Urinary bladder (tissue), 4 donors: Measurements from ENCODE around the gene FAM177A1. TPM values are rescaled to one million over a fixed set of nuclear protein-coding genes. Genes with fewer than 3 reads are reported as not detected.
"Not testable (repeated sequence)": the region's sequence is repeated elsewhere in the genome, so short reads cannot be mapped to it uniquely, and the experiment has no call there.

Experiments used
- DNase-seq: peaks from one replicate; pipeline ENCODE4 v3.0.0-alpha.2; 2015; ENCODE audit errors: extremely low spot score
- H3K27ac ChIP-seq: one replicate; pipeline ENCODE4 v1.5.1; 2013; ENCODE audit warnings: low read depth, mild to moderate bottlenecking, moderate library complexity
- H3K36me3 ChIP-seq: one replicate; pipeline ENCODE4 v1.6.1; 2013; ENCODE audit warnings: mild to moderate bottlenecking, moderate library complexity; ENCODE audit not compliant: insufficient read depth
- H3K4me1 ChIP-seq: one replicate; pipeline ENCODE4 v1.6.1; 2013; ENCODE audit warnings: mild to moderate bottlenecking, moderate library complexity; ENCODE audit not compliant: insufficient read depth
- H3K4me3 ChIP-seq: one replicate; pipeline ENCODE4 v1.5.1; 2013; ENCODE audit warnings: low read depth, low read length
- WGBS: extraction: QIAGEN DNeasy Blood & Tissue Kit; methylation state at CpG from one replicate; pipeline ENCODE4 v1.1.7; 2013; 5-methylcytosine and 5-hydroxymethylcytosine counted together
- polyA plus RNA-seq: library from polyadenylated mRNA; stranded (reverse); fragments of 200-250 nt; gene quantifications from one replicate; pipeline ENCODE4 v1.2.3, GENCODE V29; 2013
- total RNA-seq: library from RNA; depleted of rRNA; stranded (reverse); fragments of >200 nt; gene quantifications from one replicate; pipeline ENCODE4 v1.2.3, GENCODE V29; 2014
- donor health status: healthy with polysubstance abuse.
- donor health status: healthy.

The FAM177A1 gene
- total and polyA plus RNA-seq, 2 donors = 49.5 to 72.6 TPM

DNA sequence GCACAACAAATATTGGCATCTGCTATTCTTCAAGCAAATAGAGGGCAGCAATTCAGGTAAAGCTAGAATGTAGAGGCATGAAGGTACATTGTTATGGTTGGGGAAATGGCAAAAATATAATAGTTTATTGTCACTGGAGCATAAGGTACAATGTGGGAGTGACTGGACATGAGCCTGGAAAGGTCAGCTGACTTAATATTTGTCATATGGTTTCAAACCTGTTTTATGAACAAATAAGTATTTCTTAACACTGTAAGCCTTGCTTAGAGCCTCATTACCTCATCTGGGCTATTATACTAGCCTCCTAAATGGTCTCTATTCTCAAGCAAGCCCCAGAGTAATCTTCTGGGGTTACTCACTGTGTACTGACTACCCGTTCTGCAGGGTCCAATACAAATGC, 33.7 kb downstream of the FAM177A1 start:
- no peak for DNase-seq
- WGBS = 86% methylated on average over 1 of the region's 1 CpG
- H3K4me3 ChIP-seq = no peak overlapping the region
- H3K4me1 ChIP-seq = no peaks in the 10 kb centered on the region
- peaks cover 1% of the 10 kb centered on the region for H3K36me3 ChIP-seq
- H3K27ac ChIP-seq = no peak overlapping the region

DNA sequence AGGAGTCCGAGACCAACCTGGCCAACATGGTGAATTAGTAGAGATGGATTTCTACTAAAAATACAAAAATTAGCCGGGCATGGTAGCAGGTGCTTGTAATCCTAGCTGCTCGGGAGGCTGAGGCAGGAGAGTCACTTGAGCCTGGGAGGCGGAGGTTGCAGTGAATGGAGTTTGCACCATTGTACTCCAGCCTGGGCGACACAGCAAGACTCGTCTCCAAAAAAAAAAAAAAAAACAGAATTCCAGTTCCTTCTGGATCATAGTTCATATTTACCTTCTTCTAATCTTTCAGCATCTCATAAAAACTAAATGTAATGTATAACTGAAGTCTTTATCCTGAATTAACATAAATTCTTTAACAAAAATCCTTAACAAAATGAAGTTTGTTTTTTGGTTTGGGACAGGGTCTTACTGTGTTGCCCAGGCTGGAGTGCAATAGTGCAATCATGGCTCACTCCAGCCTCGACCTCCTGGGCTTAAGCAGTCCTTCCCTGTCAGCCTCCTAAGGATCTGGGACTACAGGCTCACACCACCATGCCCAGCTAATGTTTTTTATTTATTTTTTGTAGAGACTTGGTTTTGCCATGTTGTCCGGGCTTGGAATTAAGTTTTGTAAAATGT, 37.6 kb downstream of the FAM177A1 start:
- Histone ChIP-seq H3K36me3 (peaks cover 4% of the 10 kb centered on the region), H3K27ac (no peak overlapping the region), H3K4me1 (no peaks in the 10 kb centered on the region), H3K4me3 (no peak overlapping the region)
- 89% methylated on average over 8 of the region's 8 CpGs for WGBS
- DNase-seq = no peak

GRCh38 chr14:35085441-35085840, 39.4 kb downstream of the FAM177A1 start:
- Histone ChIP-seq H3K27ac (no peak overlapping the region), H3K4me3 (no peak overlapping the region), H3K4me1 (no peaks in the 10 kb centered on the region), H3K36me3 (peaks cover 3% of the 10 kb centered on the region)
- no peak for DNase-seq
- WGBS = 79% methylated on average over 2 of the region's 2 CpGs

DNA sequence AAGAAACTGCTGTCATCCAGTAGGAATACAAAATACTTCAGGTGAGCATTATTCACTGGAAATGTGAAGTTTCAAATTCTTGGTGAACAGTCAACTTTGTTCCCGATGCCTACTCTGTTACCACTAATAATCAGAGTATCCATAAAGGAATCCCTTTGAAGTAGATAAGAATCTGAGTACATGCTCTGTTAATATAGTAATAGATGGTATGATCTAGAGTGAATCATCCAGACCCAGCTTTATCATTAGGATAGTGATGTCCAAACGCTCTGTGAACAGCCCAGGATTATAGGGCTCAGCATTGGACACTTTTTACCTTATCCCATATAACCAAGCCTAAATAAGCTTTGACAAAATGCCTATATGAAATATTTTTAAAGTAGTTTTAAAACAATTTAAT, 42.4 kb downstream of the FAM177A1 start:
- no peak for DNase-seq
- Histone ChIP-seq H3K36me3 (peaks cover 7% of the 10 kb centered on the region), H3K4me3 (no peak overlapping the region), H3K4me1 (no peaks in the 10 kb centered on the region), H3K27ac (no peak overlapping the region)
- WGBS = 84% methylated on average over 2 of the region's 2 CpGs

DNA sequence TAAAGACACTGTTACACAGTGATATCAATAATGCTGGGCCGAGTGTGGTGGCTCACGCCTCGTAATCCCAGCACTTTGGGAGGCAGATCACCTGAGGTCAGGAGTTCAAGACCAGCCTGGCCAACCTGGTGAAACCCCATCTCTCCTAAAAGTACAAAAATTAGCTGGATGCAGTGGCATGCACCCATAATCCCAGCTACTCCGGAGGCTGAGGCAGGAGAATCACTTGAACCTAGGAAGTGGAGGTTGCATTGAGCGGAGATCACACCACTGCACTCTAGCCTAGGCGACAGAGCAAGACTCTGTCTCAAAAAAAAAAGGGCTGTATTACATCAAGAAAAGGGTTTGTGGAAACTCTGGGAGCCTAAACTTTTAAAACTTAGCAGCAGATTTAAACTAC, 48.6 kb downstream of the FAM177A1 start:
- not testable (repeated sequence) for DNase-seq, H3K4me1 ChIP-seq, H3K4me3 ChIP-seq, H3K27ac ChIP-seq
- peaks cover 11% of the 10 kb centered on the region for H3K36me3 ChIP-seq
- 96% methylated on average over 6 of the region's 6 CpGs for WGBS

GRCh38 chr14:35107866-35108265, 61.8 kb downstream of the FAM177A1 start:
- H3K4me1 ChIP-seq = no peaks in the 10 kb centered on the region

DNA sequence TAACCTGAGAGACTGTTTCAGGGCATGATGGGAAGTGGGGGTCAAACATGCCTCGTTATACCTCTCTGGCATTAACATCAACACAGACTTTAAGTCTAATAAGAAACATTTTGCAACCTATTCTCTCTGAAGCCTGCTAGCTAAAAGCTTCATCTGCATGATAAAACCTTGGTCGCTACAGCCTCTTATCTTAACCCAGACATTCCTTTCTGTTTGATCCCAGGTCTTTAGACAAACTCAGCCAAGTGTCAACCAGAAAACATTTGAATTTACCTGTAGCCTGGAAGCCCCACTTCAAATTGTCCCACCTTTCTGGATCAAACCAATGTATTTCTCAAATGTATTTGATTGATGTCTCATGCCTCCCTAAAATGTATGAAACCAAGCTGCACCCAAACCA, 66.6 kb downstream of the FAM177A1 start:
- 84% methylated on average over 2 of the region's 2 CpGs for WGBS
- Histone ChIP-seq H3K36me3 (peaks cover 7% of the 10 kb centered on the region), H3K27ac (no peak overlapping the region), H3K4me3 (no peak overlapping the region), H3K4me1 (no peaks in the 10 kb centered on the region)
- no peak for DNase-seq

More at GRCh38 chr14:35107866-35108265, 61.8 kb downstream of the FAM177A1 start:
- Histone ChIP-seq H3K4me3 (no peak overlapping the region), H3K36me3 (peaks cover 10% of the 10 kb centered on the region), H3K27ac (no peak overlapping the region)
- no peak for DNase-seq

DNA sequence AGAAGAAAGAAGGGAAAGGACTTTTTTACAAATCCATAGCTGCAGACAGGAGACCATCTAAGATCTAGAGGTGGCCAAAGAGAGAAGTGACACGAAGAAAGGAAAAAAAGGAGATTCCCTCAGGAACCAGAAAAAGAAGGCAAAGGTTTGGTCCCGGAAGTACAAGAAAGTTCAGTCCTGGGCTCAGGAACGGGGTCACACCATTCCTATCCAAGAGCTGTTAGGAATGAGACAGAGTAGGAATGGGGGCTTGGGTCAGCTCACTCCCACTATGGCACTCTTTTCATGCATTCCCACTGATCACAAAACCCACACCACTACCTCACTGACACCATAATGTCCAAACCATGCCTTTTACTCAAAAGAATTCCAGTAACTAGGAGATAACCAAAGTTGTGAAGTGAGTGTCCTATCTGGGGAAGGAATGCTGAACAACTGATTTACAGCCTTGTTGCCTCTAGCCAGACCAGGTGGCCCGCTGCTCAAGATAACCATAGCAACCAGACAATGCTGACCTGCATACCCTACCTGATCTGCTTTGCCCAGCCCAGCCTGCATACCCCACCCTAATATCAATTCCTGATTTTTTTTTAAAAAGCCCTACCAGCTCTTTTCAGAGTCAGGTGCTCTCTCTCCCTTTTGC, 67.4 kb downstream of the FAM177A1 start:
- Histone ChIP-seq H3K4me1 (no peaks in the 10 kb centered on the region), H3K36me3 (peaks cover 7% of the 10 kb centered on the region), H3K27ac (no peak overlapping the region), H3K4me3 (no peak overlapping the region)
- 94% methylated on average over 4 of the region's 4 CpGs for WGBS
- DNase-seq = no peak

- no peak for DNase-seq
- H3K4me1 ChIP-seq = no peaks in the 10 kb centered on the region
- H3K36me3 ChIP-seq = peaks cover 7% of the 10 kb centered on the region
- no peak overlapping the region for H3K27ac ChIP-seq
- WGBS = 40% methylated on average over 2 of the region's 2 CpGs
- no peak overlapping the region for H3K4me3 ChIP-seq
These were observed 68.0 kb downstream of the FAM177A1 start for GRCh38 chr14:35114036-35114435.

GRCh38 chr14:35116242-35116641, 70.2 kb downstream of the FAM177A1 start:
- Histone ChIP-seq H3K36me3 (peaks cover 3% of the 10 kb centered on the region), H3K4me1 (no peaks in the 10 kb centered on the region), H3K4me3 (no peak overlapping the region), H3K27ac (no peak overlapping the region)
- WGBS = 95% methylated on average over 4 of the region's 4 CpGs
- DNase-seq = no peak

DNA sequence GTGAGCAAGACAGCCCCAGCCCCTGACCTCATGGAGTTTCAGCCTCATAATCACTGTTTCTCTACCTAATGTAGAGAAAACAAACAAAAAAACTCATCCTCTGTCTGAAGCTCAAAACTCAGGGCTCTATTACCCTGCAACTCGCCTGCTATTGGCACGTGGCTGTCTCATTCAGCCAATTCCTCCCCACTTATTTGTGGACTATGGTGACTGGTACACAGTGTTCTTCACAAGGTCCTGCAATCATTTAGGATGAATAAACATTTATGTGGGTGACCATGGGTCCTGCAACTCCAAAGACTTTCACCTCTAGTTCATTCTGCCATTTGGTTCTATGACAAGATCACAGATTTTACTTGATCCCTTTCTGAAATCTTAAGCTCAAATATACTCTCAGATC, 71.0 kb downstream of the FAM177A1 start:
- DNase-seq = no peak
- Histone ChIP-seq H3K4me3 (no peak overlapping the region), H3K36me3 (peaks cover 3% of the 10 kb centered on the region), H3K27ac (no peak overlapping the region), H3K4me1 (no peaks in the 10 kb centered on the region)
- WGBS = 93% methylated on average over 2 of the region's 2 CpGs

- Histone ChIP-seq H3K4me1 (no peaks in the 10 kb centered on the region), H3K36me3 (no peaks in the 10 kb centered on the region), H3K4me3 (peak overlapping the region; percentile 73), H3K27ac (peak overlapping the region; percentile 98)
- WGBS = 12% methylated on average over 34 of the region's 34 CpGs
- DNase-seq = no peak
These were observed 75.2 kb downstream of the FAM177A1 start for GRCh38 chr14:35121026-35121886.

GRCh38 chr14:35121887-35122695, 76.0 kb downstream of the FAM177A1 start, which contains the start of the genes PPP2R3C and PRORP:
TSS of gene PPP2R3C (minus strand) at chr14:35121990. CDS start at chr14:35121959, 31 bp downstream.
TSS of gene PRORP (plus strand) at chr14:35122552. CDS start at chr14:35123246, 694 bp downstream.
- peak within 1 kb of the TSS; percentile 73 for H3K4me3 ChIP-seq
- H3K36me3 ChIP-seq = no peaks in the 10 kb centered on the region
- WGBS = under 1% methylated on average over 57 of the region's 57 CpGs
- DNase-seq = peak; percentile 91
- H3K4me1 ChIP-seq = no peaks in the 10 kb centered on the region
- H3K27ac ChIP-seq = peak within 1 kb of the TSS; percentile 98
